NCI-H748 (cell line): ENCODE results near the gene ZNF569.
"Not testable (repeated sequence)": the region's sequence is repeated elsewhere in the genome, so short reads cannot be mapped to it uniquely, and the experiment has no call there.

Experiments used
- DNase-seq: peaks from one replicate; lab custom pipeline; 2025; ENCODE audit not compliant: unreplicated experiment; lab: John Stamatoyannopoulos, UW

ZNF569 gene

GRCh38 chr19:37403403-37403802, 63.8 kb downstream of the ZNF569 start:
- DNase-seq = no peak

- DNase-seq = no peak
These were observed 66.2 kb downstream of the ZNF569 start for GRCh38 chr19:37401078-37401477.

GRCh38 chr19:37391399-37391798, 75.8 kb downstream of the ZNF569 start:
- DNase-seq = not testable (repeated sequence)

GRCh38 chr19:37389234-37389633, 78.0 kb downstream of the ZNF569 start:
- no peak for DNase-seq

GRCh38 chr19:37370880-37371661, 96.2 kb downstream of the ZNF569 start, which contains the start of gene ZNF527:
TSS of gene ZNF527 (plus strand) at chr19:37371099. CDS start at chr19:37374199, 3,100 bp downstream.
- peak; percentile 99 for DNase-seq

GRCh38 chr19:37370386-37370879, 96.8 kb downstream of the ZNF569 start:
- DNase-seq = peak; percentile 73

- peak; percentile 31 for DNase-seq
These were observed 104.5 kb downstream of the ZNF569 start for GRCh38 chr19:37362733-37363132.

- DNase-seq = no peak
These were observed 105.2 kb downstream of the ZNF569 start for GRCh38 chr19:37361994-37362393.
